RWPE1 (cell line): ENCODE results near the gene NEK3.
"Not testable (repeated sequence)": the region's sequence is repeated elsewhere in the genome, so short reads cannot be mapped to it uniquely, and the experiment has no call there.

ENCODE experiments used
- CTCF ChIA-PET: fragments of 350-600 bp; sonication (Branson Sonifier 250); formaldehyde crosslinking; extraction: SDS; loops from one replicate; lab custom pipeline; 2021; lab: Yijun Ruan, JAX
- POLR2A ChIA-PET: fragments of 400-600 bp; formaldehyde crosslinking; extraction: SDS; loops from one replicate; lab custom pipeline; 2020; ENCODE audit warnings: antibody characterized with exemption; ENCODE audit not compliant: low non-redundant PET; lab: Yijun Ruan, JAX
- DNase-seq: peaks from one replicate; pipeline ENCODE4 v3.0.0; 2012; ENCODE audit warnings: low spot score
- H3K27ac ChIP-seq: fragments of 450-650 bp; 2 replicates; pipeline ENCODE4 v1.5.1; 2017
- CTCF ChIP-seq: fragments of 450-650 bp; conservative IDR thresholded peaks from 2 replicates; pipeline ENCODE4 v1.5.1; 2017; ENCODE audit warnings: low read depth, mild to moderate bottlenecking

NEK3 gene

DNA sequence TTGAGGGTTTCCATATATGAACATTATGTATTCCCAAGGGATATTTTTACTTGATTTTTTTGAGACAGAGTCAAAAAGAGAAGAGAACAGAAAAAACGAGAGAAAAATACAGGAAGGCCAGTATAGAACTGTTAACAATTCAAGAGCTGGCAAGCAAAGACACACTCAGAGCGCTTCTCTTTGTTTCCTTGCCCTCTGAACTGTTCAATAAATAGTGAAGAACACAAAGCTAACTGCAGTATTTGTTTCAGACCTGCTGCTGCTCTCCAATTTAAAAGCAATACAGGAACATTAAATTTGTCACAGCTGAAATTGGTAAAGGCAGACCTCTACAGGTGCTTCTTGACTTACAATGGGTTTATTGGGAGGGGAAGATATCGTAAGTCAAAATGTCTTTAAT is 14.0 kb upstream of the NEK3 start:
- ChIA-PET POLR2A (no interaction called here), CTCF (no interaction called here)
- no peak overlapping the region for H3K27ac ChIP-seq
- no peak for TF ChIP-seq CTCF
- DNase-seq: no peak

- H3K27ac ChIP-seq, POLR2A ChIA-PET, DNase-seq: not testable (repeated sequence)
- CTCF ChIA-PET: interaction anchor here (0.6 to 0.8 kb wide), 2 partner anchors 13 to 356 kb away, joined by 3 read pairs; partner anchors contain the start of gene NEK3
Measured at GRCh38 chr13:52171686-52172085, 12.3 kb upstream of the NEK3 start.

DNA sequence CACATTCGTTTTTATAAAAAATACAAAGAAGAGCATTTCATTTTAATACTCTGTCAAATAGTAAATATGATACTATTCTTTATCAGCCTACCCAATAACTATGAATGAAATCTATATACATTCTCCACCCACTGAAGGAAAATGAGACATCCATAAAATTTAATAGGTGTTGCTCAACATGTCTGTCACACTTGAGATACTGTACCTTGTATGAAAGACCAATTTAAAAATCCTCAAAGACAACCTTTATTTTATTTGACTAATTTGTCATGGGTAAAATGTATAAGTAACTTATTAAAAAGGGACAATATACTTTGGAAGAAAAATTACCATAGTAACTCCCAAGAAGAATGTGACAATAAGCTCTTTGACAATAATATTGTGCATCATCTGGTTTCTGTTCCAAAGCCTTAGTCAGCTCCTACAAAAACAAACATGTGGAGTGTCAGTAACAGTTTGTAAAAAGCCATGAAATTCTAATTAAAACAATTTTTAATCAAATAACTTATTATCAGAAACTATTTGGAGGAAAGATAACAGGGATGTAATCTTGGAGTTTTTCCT is 11.5 kb upstream of the NEK3 start:
- POLR2A ChIA-PET: not testable (repeated sequence)

DNA sequence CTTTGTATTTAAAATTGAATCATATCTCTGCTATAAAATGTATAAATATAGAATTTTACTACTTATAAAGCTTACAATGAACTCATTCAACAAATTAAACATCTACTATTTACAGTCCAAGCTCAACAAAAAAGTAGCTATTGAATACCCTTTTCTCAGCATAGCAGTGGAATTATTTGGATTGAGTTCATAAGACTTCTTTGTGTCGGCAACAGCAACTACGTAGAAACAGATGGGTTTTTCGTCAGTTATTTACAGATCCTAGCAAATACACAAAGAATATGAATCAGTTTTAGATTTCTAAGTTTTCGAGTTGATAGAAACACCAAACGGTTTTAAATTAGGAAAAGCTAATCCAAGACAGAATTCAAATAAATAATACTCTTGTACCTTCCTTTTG is 10.4 kb upstream of the NEK3 start:
- ChIA-PET CTCF (no interaction called here), POLR2A (no interaction called here)
- no peak for TF ChIP-seq CTCF
- no peak for DNase-seq
- H3K27ac ChIP-seq: no peak overlapping the region

More for the DNA sequence above, 11.5 kb upstream of the NEK3 start:
- CTCF ChIA-PET, H3K27ac ChIP-seq, DNase-seq: not testable (repeated sequence)

DNA sequence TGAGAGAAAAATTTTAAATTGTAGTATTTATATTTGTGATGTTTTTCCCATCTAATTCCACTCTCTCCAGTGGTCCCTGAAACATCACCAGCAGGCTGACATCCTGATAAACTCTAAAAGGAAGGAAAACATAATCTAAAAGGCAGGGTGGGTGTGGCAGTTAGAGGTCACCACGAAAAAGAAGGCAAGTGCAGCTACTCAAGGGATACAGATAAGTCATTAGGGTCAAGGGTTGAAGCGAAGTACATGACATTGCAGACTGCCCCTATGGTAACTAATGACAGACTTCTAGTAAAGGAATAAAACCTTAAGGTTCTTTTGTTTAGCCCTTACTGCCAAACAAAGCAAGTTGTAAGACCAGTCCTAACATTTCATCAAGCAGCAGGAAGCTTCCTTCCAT is 6.0 kb upstream of the NEK3 start:
- no peak for TF ChIP-seq CTCF
- ChIA-PET CTCF (interaction anchor here (0.8 kb wide), 1 partner anchor 475 kb away, joined by 3 read pairs; no protein-coding TSS in a partner anchor), POLR2A (no interaction called here)
- no peak for DNase-seq
- no peak overlapping the region for H3K27ac ChIP-seq

GRCh38 chr13:52164989-52165388 is 5.6 kb upstream of the NEK3 start:
- ChIA-PET CTCF (interaction anchor here (0.8 kb wide), 1 partner anchor 475 kb away, joined by 3 read pairs; no protein-coding TSS in a partner anchor), POLR2A (no interaction called here)
- TF ChIP-seq CTCF: no peak
- H3K27ac ChIP-seq: no peak overlapping the region
- DNase-seq: no peak

- POLR2A ChIA-PET, DNase-seq, CTCF ChIA-PET, H3K27ac ChIP-seq: not testable (repeated sequence)
Measured at GRCh38 chr13:52163878-52164277, 4.5 kb upstream of the NEK3 start.

DNA sequence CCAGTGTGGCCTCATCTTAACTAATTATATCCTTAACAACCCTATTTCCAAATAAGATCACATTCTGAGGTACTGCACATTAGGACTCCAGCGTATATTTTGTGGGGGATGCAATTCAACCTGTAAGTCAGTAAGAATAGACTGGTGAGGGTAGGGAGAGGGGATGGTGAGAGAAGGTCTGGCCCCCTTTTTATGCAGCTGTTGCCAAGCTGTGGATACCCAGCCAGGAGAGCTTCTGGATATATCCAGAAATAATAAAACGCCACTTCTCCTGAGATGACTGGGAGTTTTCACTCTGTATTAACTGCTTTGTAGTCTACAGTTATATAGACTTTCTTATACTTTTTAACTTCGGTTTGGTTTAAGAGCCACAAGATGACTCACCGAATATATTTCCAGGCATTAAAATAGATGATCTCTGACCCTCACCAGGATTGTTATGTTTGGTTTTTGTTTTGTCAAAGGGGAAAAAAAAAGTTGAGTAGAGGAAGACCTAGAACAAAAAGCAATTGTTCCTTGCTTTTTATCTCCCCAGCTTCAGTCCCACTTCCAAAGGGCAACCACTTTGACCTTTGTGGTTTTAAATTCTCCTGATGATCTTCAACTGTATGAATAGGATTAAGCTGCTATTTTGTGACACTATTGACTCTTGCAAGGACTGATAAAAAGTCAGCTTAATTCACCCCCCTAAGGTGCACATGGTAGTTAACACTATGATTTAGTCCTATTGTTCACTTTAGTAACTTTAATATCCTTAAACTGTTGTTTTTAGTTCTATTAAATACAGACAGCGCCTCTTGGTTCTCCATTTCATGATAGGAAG is 3.1 kb upstream of the NEK3 start:
- no peak for TF ChIP-seq CTCF
- ChIA-PET CTCF (no interaction called here), POLR2A (no interaction called here)
- DNase-seq: no peak
- H3K27ac ChIP-seq: no peak overlapping the region
